ENCODE data around the gene FBXO17.
"Not testable (repeated sequence)": the region's sequence is repeated elsewhere in the genome, so short reads cannot be mapped to it uniquely, and the experiment has no call there.

Gene FBXO17, protein sequence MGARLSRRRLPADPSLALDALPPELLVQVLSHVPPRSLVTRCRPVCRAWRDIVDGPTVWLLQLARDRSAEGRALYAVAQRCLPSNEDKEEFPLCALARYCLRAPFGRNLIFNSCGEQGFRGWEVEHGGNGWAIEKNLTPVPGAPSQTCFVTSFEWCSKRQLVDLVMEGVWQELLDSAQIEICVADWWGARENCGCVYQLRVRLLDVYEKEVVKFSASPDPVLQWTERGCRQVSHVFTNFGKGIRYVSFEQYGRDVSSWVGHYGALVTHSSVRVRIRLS

DNA sequence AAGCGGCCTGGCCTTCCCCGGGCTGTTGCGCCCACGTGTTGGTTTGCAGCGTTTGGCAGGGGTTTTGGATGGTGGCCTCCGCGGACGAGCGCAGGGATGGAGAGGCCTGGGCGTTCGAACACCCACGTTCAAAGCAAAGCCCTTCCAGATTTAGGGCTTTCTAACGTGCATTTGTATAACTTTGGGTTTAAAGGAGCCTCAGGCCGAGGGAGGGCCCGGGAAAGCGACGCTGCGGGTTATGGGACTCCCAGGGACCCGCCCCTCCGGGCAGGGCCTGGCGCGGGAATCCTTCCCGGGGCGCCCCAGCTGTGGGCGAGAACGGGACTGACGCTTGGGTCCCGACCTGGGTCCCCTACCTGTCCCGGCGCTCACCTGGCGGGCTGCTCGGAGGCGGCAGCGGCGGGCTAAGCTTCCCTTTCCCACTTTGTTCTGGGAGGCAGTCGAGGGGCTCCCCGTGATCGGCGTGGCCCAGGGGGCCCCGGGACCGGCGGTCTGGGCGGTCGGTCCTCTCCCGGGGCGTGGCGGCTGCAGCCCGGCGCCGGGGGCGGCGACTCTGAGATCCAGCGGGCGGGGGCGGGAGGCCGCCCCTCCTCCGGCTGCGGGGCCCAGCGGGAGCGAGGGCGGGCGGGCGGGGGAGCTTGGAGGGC is at the start of gene FBXO17:
FBXO17 (minus strand) TSS at position 529 of the 647 bp plus-strand sequence. CDS start 25,423 bp downstream, outside the sequence.
- no peak for DNase-seq (ENCODE audit: low read depth)

DNA sequence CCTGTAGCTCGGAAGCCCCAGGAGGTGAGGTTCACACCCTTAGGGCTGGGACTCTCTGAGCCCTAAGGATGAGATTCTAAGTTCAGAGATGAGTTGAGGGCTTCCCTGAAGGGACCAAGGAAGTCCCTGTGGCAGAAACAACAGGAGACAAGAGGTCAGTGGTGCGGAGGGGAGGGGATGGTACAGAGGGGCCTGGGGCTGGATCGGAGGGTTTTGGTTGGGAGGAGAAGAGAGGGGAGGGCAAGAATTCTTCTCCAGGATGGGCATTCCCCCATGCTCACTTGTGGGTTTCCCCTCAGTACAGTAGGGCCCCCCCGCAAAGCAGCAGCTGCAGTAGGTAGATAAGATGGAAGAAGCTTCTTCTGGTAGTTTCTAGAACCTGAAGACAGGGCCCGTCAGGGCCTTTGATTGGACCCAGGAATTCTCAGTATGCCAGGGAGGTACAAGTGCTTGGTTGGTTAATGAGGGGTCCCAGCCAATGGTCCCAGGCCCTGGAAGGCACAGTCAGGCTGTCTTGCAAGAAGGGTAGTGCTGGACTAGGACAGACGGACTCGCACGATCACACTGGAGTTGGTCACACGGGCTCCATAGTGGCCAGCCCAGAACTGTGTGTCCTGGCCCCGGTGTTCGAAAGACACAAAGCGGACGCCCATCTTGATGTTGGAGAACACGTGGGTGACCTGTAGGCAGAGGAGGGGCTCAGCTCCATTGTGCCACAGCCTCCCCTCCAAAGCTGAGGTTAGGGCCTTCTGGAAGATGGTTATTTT is 49.5 kb upstream of the FBXO17 start:
- DNase-seq (ENCODE audit: low read depth), result no peak

DNA sequence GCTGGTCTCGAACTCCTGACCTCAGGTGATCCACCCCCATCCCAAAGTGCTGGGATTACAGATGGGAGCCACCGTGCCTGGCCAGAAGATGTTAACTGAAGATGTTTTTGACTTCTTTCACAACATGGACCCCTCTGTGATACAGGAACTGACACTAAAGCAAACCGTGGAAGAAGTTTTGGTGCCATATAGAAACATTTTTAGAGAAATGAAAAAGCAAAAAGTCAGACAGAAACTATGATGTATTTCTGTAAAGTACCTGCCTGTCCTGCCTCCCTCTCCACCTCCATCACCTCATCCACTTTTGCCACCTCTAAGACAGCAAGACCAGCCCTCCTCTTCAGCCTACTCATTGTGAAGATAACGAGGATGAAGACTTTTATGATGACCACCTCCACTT is 45.5 kb upstream of the FBXO17 start:
- DNase-seq (ENCODE audit: low read depth), result no peak

DNA sequence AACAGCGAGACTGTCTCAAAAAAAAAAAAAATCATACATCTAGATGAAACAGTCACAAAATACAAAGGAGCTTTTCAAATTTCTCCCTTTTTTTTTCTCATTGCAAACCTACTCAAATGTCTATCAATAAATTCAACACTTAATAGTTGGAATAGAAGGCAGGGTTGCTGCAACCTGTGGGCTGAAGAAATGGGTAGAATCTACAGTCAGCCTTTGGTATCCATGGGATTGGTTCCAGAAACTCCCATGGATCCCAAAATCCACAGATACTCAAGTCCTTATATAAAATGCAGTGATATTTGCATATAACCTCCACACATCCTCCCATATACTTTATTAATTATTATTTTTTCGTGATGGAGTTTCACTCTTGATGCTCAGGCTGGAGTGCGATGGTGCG is 42.1 kb upstream of the FBXO17 start:
- no peak for DNase-seq (ENCODE audit: low read depth)

DNA sequence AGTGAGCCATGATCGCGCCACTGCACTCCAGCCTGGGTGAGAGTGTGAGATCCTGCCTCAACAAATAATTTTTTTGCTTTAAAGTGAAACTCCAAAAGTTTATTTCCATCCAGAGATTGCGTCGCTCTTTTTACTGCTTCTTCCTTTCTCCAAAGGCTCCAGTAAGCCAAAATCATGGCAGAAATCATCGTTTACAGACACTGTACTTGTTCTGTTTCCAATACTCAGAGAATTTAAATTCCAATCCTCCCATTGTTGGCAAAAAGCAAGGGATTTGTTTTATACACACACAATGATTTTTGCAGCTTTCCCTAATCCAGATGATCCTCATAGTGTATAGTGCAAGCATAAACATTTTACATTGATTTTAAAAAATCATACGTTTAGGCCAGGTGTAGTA is 41.5 kb upstream of the FBXO17 start:
- no peak for DNase-seq (ENCODE audit: low read depth)

DNA sequence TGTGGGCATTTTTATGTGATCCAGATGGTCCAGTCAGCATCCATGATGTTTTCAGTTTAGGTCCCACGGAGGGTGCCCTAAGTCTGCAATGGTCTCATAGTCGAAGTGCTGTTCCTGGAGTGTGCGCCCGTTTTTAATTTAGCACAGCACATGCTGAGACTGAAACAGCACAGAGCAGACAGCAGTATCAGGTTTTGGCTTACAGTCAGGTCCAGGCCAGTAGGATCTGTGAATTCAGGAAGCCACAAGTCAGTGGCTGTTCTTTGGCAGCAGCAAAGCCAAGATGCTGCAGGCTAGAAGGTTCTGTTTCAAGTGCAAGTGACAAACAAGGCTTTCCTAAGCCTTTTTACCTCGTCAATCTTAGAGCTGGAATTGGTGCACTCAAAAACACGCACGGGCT is 38.5 kb upstream of the FBXO17 start:
- no peak for DNase-seq (ENCODE audit: low read depth)

DNA sequence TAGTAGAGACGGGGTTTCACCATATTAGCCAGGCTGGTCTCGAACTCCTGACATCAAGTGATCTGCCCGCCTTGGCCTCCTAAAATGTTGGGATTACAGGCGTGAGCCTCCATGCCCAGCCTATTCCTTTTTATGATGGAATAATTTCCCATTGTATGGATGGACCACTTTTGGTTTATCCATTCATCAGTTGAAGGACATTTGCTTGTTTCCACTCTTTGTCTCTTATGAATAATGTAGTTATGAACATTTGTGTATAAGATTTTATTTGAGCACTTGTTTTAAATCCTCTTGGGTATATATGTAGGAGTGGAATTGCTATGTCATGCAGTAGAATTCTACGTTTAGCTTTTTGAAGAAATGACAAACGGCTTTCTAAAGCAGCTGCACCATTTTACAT is 33.5 kb upstream of the FBXO17 start:
- DNase-seq (ENCODE audit: low read depth), result no peak

DNA sequence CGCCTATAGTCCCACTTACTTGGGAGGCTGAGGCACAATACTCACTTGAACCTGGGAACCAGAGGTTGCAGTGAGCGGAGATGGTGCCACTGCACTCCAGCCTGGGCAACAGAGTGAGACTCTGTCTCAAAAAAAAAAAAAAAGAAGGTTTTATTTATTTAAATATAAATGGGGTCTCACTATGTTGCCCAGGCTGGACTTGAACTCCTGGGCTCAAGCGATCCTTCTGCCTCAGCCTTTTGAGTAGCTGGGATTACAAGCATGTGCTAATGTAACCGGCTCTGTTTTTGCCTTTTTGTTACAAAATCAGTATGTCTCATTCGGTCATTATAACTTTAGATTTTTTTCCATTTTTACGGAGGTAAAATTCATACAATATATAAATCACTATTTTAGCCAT is 32.6 kb upstream of the FBXO17 start:
- DNase-seq (ENCODE audit: low read depth), result no peak

DNA sequence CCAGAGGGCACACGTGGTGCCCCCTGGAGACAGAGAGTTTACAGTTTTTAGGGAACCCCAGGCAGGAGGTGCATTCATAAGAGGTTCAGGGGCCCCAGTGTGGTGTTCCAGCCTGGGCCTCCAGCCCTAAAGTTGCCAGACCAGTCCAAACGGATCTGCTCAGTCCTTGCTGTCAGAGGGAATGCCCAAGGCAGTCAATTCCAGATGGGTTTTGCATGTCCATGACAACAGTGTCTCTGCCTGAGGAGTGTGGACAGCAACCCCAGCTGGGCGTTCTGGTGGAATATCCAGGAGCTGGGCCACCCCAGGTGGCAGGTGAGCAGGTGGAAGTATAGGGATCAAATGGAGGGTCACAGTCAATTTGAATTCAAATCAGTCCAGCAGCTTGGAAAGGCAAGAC is 31.6 kb upstream of the FBXO17 start:
- DNase-seq (ENCODE audit: low read depth), result no peak

DNA sequence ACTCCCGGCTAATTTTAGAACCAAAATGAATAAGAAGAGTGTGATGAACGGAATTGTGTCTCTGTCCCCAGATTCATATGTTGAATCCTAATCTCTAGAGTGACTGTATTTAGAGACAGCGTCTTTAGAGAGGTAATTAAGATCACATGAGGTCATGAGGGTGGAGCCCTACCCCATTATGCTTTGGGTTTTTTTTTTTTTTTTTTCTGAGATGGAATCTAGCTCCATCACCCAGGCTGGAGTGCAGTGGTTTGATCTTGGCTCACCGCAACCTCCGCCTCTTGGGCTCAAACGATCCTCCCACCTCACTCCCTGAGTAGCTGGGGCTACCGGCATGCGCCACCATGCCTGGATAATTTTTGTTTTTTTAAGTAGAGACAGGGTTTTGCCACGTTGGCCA is 28.9 kb upstream of the FBXO17 start:
- DNase-seq (ENCODE audit: low read depth), result no peak

DNA sequence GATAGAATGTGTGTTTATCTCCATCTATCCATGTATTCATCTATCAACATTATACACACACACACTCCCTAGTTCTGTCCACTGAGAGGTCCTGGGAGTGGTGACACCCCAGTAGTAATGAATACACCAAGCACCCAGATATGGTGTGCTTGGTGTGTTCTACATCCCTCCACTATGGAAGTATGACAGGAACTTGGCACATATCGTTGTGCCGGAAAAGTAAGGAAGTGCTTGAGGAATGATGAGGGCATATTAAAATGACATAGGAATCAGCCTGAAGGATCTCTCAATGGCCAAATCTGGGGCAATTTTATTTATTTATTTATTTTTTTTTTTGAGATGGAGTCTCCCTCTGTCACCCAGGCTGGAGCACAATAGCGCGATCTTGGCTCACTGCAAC is 28.3 kb upstream of the FBXO17 start:
- no peak for DNase-seq (ENCODE audit: low read depth)

DNA sequence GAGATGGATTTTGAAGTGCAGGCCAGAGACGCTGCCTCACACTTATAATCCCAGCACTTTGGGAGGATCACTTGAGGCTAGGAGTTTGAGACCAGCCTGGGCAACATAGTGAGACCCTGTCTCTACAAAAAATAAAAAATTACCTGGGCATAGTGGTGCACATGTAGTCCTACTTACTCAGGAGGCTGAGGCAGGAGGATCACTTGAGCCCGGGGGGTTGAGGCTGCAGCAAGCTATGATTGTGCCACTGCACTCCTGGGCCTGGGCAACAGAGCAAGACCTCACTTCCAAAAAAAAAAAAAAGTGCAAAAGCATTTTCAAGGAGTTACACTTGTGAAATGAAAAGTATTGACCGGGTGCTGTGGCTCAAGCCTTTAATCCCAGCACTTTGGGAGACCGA is 27.6 kb upstream of the FBXO17 start:
- no peak for DNase-seq (ENCODE audit: low read depth)

DNA sequence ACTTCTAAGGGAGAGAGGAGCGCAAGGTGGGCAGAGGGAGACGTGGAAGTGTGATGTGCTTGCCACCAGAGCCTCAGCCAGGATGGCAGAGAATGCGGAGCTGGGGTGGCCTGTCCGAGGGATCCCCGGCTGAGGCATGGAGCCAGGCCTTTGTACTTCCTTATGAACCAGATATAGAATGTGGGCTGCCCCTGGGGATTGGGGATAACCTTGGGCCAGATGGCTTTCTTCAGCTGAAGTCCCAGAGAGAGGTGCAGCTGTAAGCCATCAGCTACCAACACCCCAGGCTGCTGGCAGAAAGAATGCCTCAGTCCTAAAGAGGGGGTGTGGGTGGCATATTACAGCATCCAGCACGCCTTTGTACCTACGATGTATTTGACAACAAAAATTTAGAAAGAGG is 25.5 kb upstream of the FBXO17 start:
- DNase-seq (ENCODE audit: low read depth), result no peak

DNA sequence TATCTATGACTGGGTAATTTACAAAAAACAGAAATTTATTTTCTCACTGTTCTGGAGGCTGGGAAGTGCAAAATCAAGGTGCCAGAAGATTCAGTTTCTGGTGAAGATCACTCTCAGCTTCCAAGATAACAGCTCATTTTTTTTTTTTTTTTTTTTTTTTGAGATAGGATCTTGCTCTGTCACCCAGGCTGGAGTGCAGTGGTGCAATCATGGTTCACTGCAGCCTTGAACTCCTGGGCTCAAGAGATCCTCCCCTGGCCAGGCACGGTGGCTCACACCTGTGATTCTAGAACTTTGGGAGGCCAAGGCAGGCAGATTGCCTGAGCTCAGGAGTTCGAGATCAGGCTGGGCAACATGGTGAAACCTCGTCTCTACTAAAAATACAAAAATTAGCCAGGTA is 22.0 kb upstream of the FBXO17 start:
- DNase-seq (ENCODE audit: low read depth), result not testable (repeated sequence)

DNA sequence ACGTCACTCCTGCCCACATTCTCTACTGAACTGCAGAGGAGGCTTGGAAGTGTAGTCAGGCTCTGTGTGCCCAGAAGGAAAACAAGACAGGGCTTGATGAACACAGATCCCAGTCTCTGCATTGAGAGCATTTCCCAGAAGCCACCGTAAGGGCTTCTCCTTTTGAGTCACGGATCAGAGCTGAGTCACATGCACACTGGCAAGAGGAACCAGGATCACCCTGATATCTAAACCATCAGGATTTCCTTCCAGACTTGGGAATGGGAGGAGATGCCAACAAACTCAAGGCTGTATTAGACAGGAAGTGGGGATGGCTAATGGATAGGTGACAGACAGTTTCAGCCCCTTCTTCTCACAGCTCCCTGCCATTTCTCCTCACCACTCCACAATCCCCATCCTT is 17.7 kb upstream of the FBXO17 start:
- no peak for DNase-seq (ENCODE audit: low read depth)

DNA sequence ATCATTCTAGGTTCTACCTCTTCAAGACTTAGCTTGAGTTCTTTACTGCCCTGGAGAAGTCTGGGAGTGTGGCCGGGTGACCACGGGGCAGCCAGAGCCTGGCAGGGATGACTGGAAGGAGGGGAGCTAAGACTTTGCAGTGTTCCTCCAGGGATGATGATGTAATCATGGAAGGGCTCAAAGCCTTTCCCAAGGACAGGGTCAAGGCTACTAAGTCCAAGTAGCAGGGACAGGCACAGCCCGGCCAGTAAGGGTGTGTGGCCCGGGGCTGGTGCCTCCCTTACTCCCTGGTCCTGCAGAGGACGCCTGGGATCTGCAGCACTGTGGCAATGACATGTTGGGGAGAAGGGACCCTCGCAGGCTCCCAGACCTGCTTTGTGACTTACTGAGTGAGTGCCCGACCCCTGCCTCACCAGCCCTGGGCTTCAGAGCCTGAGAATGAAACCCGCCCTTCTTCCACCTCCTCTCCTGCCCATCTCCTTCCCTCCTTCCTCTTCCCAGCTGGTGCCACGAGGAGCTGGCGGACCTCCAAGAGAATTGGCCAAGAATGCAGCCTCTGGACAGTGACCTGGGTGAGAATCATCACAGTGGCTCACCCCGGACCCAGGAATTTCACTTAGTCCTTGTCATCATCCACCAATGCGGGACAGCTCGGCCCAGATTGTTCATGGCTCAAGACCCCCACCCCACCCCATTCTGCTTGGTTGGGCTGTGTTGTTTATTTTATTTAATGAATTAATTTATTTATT is 15.6 kb upstream of the FBXO17 start:
- DNase-seq (ENCODE audit: low read depth), result no peak

DNA sequence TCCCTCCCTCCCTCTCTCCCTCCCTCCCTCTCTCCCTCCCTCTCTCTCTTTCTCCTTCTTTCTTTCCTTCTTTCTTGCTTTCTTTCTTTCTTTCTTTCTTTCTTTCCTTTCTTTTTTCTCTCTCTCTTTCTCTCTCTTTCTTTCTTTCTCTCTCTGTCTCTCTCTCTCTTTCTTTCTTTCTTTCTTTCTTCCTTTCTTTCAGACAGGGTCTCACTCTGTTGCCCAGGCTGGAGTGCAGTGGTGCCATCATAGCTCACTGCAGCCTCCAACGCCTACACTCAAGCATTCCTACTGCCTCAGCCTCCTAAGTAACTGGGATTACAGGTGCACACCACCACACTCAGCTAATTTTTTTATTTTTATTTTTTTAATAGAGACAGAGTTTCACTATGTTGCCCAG is 14.1 kb upstream of the FBXO17 start:
- DNase-seq (ENCODE audit: low read depth), result not testable (repeated sequence)

DNA sequence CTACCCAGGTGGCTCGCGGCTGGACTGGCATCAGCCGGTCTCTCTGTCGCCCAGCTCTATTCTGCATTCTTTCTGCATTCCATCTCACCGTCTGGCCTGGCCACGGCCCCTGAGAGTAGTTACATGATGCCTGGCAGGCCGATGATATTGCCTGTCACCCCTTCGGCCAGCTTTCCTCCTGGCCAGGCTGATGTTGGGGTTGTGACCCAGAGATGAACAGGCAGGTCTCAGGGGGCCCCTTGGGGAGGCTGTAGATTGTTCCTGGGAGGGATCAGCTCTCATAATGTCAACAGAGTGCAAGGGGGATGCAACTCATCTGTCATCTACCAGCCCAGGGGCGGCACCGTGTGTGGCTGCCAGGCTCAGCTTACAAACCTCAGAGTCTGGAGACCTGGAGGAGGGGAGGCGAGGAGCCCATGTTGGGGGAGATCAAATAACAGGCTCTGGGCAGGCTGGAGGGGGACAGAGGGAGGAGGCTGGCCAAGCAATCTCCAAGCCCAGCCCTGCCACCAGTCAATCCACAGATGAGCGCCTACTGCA is 13.6 kb upstream of the FBXO17 start:
- no peak for DNase-seq (ENCODE audit: low read depth)

DNA sequence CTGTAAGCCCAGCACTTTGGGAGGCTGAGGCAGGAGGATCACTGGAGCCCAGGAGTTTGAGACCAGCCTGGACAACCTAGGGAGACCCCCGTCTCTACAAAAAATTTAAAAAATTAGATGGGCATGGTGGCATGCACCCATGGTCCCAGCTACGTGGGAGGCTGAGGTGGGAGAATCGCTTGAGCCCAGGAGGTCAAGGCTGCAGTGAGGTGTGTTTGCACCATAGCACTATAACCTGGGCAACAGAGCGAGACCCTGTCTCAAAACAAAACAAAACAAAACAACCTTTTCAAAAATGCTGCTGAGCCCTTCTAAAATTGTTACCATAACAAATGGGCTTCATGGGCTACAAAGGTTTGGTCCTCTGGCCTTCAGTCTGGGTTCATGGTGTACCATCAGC is 13.1 kb upstream of the FBXO17 start:
- DNase-seq (ENCODE audit: low read depth), result not testable (repeated sequence)

DNA sequence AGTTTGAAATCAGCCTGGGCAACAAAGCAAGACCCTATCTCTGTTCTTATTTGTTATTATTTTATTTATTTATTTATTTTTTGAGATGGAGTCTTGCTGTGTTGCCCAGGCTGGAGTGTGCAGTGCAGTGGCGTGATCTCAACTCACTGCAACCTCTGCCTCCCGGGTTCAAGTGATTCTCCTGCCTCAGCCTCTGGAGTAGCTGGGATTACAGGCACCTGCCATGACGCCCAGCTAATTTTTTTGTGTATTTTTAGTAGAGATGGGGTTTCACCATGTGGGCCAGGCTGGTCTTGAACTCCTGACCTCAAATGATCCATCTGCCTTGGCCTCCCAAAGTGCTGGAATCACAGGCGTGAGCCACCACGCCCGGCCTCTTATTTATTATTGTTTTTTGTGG is 12.2 kb upstream of the FBXO17 start:
- DNase-seq (ENCODE audit: low read depth), result not testable (repeated sequence)

DNA sequence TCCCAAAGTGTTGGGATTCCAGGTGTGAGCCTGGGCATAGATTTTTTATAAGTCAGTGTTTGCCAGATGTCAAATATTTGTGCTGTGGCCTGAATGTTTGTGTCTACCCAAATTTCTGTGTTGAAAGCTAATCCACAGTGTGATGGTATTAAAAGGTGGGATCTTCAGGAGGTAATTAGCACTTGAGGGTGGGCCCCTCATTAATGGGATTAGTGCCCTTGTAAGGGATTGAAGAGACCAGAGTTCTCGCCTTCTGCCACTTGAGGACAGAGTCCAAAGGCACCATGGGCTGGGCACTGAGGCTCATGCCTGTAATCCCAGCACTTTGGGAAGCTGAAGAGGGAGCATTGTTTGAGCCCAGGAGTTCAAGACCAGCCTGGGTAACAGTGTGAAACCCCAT is 9.7 kb upstream of the FBXO17 start:
- no peak for DNase-seq (ENCODE audit: low read depth)

Measured in stimulated activated CD8-positive, alpha-beta memory T cell treated with anti-CD3 and anti-CD28 coated beads, Interleukin-15, amount 100 ng/mL, for 1 hour (primary cell).